Measurements from ENCODE around the gene OR1K1.
A peak's percentile ranks its signal among the peaks of the same experiment; 100 is the strongest.
"Not testable (repeated sequence)": the region's sequence is repeated elsewhere in the genome, so short reads cannot be mapped to it uniquely, and the experiment has no call there.

The OR1K1 gene, protein sequence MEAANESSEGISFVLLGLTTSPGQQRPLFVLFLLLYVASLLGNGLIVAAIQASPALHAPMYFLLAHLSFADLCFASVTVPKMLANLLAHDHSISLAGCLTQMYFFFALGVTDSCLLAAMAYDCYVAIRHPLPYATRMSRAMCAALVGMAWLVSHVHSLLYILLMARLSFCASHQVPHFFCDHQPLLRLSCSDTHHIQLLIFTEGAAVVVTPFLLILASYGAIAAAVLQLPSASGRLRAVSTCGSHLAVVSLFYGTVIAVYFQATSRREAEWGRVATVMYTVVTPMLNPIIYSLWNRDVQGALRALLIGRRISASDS

DNA sequence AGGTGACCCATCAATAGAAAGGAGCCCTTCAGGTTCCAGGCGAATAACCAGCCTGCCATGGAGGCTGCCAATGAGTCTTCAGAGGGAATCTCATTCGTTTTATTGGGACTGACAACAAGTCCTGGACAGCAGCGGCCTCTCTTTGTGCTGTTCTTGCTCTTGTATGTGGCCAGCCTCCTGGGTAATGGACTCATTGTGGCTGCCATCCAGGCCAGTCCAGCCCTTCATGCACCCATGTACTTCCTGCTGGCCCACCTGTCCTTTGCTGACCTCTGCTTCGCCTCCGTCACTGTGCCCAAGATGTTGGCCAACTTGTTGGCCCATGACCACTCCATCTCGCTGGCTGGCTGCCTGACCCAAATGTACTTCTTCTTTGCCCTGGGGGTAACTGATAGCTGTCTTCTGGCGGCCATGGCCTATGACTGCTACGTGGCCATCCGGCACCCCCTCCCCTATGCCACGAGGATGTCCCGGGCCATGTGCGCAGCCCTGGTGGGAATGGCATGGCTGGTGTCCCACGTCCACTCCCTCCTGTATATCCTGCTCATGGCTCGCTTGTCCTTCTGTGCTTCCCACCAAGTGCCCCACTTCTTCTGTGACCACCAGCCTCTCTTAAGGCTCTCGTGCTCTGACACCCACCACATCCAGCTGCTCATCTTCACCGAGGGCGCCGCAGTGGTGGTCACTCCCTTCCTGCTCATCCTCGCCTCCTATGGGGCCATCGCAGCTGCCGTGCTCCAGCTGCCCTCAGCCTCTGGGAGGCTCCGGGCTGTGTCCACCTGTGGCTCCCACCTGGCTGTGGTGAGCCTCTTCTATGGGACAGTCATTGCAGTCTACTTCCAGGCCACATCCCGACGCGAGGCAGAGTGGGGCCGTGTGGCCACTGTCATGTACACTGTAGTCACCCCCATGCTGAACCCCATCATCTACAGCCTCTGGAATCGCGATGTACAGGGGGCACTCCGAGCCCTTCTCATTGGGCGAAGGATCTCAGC is at the start of gene OR1K1:
Gene OR1K1 (plus strand): TSS at position 58 of the 995 bp plus-strand sequence. CDS start 0 bp downstream, at position 58.
- DNase-seq (ENCODE audit: low spot score): no peak

DNA sequence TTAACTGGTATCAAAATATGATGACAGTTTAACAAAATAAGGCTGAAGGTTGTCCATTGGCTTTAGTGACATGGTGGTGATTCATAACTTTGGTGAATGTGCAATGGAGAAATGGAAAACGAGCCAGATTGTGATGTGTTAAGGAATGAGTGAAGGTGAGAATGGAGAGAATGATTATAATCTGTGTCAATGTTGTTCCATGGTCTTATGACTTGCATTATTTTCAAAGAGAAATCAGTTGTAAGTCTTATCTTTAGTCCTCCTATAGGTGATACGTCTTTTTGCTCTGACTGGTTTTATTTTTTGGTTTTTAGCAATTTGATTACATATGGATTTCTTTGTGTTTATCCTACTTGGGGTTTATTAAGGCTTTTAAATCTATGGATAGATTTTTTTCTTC is 45.1 kb upstream of the OR1K1 start:
- DNase-seq (ENCODE audit: low spot score): no peak

DNA sequence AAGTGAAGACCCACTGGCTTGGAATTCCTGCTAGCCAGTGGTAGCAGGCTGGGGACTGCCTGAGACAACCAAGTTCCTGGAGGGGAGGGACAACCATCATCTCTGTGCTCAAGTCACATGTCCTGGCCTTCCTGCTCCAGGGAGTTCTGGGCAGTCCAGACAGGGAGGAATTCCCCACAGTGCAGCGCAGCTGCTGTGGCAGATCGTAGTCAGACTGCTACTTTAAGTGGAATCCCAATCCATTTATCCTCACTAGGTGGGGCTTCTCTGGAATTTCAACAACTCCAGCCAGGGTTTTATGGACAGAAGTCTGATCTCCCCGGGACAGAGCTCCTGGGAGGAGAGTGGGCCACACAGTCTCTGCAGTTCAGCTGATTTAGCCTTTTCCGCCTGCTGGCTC is 32.1 kb upstream of the OR1K1 start:
- DNase-seq (ENCODE audit: low spot score): no peak

DNA sequence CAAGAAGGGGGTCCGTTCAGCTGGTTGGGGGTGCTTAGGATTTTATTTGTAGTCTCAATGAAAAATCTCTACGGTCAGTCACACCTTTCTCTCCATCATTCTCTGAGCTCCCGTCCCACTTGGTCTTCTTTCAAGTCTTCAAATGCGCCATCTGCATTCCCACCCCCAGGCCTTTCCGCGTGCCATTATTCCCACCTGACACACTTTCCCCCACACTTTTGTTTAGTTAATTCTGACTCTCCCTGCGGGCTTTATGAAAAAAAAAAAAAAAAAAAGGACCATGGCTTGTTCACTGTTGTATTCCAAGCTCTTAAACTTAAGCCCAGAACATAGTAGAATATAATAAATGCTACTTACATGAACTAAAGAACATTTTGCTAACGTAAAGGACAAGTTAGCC is 22.9 kb upstream of the OR1K1 start:
- no peak for DNase-seq (ENCODE audit: low spot score)

DNA sequence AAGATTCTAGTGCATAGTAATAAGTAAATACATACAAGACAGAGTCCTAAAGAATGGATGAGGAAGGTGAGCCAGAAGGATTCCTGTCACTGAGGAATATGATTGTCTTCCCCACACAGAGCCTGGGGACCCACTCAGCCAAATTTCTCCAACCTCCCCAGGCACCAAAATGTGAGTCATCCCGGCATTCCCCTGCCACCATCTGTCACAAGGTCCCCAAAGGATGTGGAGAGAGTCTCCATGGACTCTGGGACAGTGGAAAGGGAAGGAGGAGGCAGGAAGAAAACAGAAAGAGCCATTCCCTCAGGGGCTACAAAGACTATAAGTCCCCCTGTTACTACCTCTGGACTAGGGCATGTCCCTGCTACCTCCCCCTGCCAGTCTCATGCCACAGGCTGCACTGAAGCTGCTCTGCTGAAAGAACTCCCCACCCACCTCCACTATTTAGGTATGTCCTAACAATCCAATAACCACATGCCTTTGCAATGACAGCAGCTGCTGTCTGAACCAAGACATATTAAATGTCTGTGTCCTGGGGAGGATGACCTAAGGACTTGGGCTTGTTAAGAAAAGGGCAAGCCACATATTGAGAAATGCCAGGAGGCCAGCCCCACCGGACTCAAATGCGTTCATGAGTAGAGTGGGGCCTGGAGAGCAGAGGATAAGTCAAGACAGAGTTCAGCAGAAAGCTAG is 21.8 kb upstream of the OR1K1 start:
- DNase-seq (ENCODE audit: low spot score): no peak

DNA sequence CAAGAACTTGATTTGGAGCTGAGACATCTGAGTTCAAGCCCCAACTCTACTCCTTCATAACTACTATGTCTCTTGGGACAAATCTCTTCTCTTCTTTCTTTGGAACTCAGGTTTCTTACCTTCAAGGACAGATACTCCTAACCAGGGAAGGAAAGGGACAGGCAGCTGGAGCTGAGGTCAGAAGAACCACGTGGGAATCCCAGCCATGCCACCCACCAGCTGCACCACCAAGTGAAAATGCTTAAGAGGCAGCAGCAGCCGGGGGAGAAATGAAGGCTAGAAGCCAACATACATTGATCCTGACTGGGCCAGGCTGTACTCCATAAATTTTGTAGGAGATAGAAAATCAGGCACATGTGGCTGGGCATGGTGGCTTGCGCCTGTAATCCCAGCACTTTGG is 20.7 kb upstream of the OR1K1 start:
- no peak for DNase-seq (ENCODE audit: low spot score)

- no peak for DNase-seq (ENCODE audit: low spot score)
Measured at GRCh38 chr9:122780026-122780425, 19.9 kb upstream of the OR1K1 start.

DNA sequence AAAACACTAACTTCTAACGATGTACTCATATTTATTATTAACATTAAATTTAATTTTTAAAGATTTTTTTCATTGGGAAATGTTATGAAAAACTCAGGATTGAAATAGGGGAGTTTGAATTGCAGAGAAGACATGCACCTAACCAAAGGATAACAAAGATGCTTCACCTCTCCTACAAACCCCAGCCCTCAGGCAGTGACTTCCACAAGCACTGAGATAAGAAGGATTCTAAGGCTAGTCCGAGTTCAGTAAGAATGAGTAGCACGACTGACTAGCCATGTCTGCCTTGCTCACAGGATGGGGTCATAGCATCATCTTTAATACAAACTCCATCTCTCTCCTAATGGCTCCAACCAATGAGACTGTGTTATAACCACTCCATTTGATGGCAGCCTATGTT is 18.3 kb upstream of the OR1K1 start:
- no peak for DNase-seq (ENCODE audit: low spot score)

GRCh38 chr9:122785269-122785668 is 14.7 kb upstream of the OR1K1 start:
- DNase-seq (ENCODE audit: low spot score): no peak

GRCh38 chr9:122786338-122786737 is 13.6 kb upstream of the OR1K1 start:
- DNase-seq (ENCODE audit: low spot score): no peak

- no peak for DNase-seq (ENCODE audit: low spot score)
Measured at GRCh38 chr9:122788831-122789230, 11.1 kb upstream of the OR1K1 start, which contains the start of gene OR5C1. Gene OR5C1 (plus strand): TSS chr9:122788933. CDS start chr9:122788933, 0 bp downstream.

GRCh38 chr9:122789256-122790046 is 10.5 kb upstream of the OR1K1 start:
- no peak for DNase-seq (ENCODE audit: low spot score)

GRCh38 chr9:122791872-122792669 is 7.9 kb upstream of the OR1K1 start:
- DNase-seq (ENCODE audit: low spot score): no peak

GRCh38 chr9:122797316-122798063 is 2.4 kb upstream of the OR1K1 start:
- no peak for DNase-seq (ENCODE audit: low spot score)

- no peak for DNase-seq (ENCODE audit: low spot score)
Measured at GRCh38 chr9:122806661-122807060, 6.7 kb downstream of the OR1K1 start.

DNA sequence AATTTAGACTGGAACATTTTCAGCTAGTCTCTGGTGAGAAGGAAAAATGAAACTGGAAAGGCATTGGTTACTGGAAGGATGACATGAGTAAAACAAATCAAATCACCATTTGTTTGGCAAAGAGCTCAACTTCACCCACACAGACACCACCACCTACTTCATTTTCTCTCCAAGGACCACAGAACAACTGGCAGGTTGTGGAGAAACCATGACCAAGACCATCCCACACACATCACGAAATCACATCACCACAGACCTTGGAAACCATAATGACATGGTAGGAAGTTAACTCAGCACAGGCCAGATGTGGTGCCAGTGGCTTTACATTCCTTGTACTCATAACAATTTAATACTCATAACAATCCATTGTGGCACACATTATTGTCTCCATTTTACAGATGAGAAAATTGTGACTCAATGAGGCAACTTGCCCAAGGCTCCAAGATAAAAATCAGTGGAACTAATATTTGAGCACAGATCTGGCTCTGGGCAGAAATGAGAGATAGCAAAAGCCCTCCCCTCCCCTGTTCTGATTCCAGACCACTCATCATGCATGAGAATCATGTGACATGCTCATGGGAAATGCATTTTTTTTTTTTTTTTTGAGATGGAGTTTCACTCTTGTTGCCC is 7.5 kb downstream of the OR1K1 start:
- no peak for DNase-seq (ENCODE audit: low spot score)

- DNase-seq (ENCODE audit: low spot score): no peak
Measured at GRCh38 chr9:122808141-122808540, 8.2 kb downstream of the OR1K1 start.

DNA sequence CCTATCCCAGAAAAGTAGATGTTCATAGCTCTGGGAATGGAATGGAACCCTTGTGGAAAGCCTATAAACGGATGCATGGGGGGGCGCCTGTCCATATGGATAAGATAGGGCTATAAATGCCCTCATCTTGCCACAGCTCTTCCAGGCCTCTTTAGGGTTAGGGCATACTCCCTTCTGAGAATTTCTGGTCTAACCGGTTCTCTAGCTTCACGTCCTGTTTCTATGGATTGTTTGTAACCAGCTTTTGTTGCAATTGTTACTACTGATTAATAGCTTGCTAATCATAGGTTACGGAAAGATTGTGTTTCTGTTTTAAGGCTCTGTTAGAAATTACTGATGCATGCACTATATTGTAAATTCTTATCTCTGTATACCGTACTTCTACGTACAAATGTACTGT is 9.3 kb downstream of the OR1K1 start:
- DNase-seq (ENCODE audit: low spot score): not testable (repeated sequence)

DNA sequence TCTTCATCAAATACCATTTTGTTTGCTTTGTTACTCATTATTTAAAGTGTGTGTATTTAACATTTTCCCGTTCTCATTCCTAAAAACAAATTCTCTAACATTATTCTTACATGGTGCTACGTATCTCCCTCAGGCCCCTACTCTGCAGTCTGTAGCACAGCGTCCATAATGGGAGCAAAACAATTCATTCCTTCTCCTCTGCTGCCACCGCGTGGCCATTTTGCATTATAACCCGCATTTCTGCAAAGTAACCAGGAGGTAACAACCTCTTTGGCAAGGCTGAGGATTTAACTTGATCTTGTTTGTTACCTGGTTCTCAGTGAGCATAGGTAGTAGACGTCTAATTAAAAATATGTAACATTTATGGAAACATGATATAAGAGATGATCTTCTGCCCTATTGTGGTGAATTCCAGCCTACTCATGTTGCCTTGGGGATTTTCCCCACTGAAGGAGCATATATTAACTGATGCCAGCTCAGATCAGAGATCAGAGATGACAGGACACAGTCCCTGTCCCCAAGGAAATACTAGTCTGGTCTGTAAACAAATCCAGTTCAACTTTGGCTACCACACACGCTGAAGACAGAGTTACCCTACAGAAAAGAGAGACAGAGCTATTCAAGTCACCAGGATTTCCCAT is 10.5 kb downstream of the OR1K1 start:
- peak; percentile 84 for DNase-seq (ENCODE audit: low spot score)

Measured in iPS-NIHi11 (cell line).